HG03439 (cell line): ENCODE measurements around the gene ACSL4.
"Not testable (repeated sequence)": the region's sequence is repeated elsewhere in the genome, so short reads cannot be mapped to it uniquely, and the experiment has no call there.

Experiments used
- ATAC-seq: cut with Tn5 transposase; IDR thresholded peaks from one replicate; pipeline ENCODE4 v1.9.1; 2021; ENCODE audit warnings: mild to moderate bottlenecking, moderate library complexity; ENCODE audit not compliant: unreplicated experiment

The ACSL4 gene

DNA sequence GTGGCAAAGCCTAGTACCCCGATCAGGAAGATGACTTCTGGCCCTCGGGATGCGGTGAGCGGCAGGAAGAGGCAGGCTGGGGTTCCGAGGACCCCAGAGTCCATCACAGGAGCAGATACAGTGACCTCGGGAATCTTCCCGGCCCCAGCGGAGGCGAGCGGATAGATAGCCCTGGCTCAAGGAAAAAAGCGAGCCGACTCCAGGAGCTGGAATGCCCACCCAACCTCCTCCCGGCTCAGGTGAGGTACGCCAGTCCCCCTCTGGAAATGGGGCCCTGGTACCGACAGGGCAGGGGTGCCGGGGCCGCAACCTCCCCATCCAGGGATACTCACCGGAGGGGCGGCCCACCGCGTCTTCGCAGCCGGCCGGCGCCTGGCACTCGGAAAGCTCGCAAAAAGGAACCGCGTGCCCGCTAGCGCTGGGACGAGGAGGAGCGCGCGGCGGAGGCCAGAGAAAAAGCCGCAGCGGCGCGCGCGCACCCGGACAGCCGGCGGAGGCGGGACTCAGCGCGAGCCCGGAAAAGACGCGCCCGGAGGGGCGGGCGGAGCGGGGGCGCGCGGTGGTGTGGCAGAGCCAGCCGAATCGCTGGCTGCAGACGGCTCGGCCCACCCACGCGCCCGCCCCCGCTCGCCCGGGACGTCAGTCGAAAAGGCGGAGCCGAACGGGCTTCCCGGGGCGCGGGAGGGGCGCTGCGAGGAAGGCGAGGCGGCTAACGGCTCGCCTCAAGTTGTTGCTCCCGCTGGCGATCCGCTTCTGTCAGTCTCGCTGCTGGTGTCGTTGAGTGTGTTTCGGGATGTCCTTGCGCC lies at the start of gene ACSL4:
Gene ACSL4 (minus strand): TSS at position 451 of the 806 bp plus-strand sequence. CDS start 49,894 bp downstream, outside the sequence.
- peak; percentile 71 for ATAC-seq

DNA sequence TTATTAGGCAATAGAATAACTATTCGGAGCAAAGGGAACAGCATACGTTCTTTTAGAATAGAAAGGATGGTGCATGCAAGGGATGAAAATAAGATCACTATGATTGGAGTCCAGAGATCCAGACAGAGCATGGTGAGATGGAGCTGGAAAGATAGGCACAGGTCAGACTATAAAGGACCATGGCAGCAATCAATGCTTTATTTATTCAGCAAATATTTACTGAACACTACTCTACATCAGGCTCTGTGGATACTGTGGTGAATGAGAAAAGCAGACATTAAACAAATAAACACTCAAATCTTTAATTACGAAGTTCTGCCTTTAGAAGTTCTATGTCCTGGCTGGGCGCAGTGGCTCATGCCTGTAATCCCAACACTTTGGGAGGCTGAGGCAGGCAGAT lies 44.7 kb upstream of the ACSL4 start:
- ATAC-seq = no peak

DNA sequence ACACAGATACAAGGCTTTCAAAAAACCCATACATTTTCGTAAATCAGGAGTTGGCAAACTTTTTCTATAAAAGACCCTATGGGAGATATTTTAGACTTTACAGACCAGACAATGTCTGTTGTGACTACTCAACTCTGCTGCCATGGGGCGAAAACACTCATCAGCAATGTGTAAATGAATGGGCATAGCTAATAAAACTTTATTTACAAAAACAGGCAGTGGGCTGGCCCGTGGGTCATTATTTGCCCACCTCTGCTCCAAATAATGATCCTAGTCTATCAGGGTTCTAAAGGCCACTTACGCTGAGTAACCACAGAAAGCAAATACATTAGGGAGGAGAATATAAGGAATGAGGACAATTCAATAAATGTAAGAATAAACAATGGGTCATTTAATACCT lies 43.9 kb upstream of the ACSL4 start:
- no peak for ATAC-seq

DNA sequence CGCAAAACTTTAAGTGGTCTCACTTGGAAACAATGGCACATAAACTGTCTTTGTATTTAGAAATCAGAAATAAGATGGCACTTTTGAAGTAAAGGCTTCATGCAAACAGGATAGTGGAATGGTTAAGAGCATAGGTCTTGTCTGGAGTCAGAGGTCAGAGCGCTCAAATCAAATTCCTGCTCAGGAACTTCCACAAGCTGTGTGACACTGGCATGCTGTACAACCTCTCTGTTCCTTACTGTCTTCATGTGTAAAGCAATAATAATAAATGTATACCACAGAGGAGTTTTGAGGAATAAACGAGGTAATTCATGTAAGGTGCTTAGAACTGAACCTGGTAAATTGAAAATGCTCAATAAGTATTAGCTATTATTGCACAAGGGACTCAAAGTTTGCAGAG lies 43.4 kb upstream of the ACSL4 start:
- no peak for ATAC-seq

DNA sequence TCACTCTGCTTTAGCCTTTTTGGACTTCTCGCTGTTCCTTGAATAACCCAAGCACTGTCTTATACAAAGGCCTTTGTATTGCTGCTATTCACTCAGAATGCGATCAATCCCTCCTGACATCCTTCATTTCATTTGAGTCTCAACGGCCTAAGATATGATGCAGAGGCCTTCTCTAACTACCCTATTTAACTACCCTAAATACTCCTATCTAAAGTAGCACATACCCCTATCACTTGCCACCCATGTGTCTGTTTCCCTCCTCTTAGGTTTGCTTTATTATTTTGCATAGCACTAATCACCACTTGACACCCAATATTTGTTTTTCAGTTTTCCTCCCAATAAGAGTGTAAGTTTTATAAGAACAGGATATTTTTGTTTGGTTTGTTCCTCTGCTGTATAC lies 42.3 kb upstream of the ACSL4 start:
- ATAC-seq = no peak

DNA sequence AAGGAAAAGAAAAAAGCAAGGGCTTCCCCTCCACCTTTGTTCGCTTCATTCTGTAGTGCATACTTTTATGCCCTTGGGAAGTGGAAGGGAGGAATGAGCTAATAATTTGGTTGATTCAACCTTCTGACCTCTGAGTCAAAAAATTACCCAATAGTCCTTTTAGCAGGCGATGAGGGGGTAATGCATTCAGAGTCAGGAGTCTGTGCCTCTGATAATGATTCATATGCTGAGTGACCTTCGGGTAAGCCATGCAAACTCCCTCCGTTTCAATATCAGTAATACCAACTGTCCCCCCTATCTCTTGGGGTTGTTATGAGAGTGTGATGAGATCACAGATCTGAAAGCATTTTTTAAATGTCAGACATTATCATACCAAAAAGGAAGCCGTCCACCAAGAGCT lies 41.6 kb upstream of the ACSL4 start:
- ATAC-seq = peak; percentile 97

DNA sequence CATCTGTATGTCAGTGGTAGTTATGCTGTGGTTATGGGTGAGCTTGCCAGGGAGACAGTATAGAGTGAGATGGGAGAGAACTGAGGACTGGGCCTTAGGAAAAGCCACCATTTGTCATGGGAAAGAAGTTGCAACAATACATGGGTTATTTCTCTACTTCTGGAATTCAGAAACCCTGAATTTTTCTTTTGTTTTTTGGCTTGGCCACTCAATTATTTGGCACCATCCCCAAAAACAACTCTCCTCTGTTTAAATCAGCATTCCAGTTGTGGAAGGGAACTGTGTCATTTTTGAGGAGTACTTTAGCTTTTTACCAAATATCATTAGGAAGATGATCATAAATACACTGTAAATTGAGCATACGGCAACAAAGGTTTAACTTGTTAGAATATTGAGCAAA lies 41.1 kb upstream of the ACSL4 start:
- ATAC-seq = no peak

DNA sequence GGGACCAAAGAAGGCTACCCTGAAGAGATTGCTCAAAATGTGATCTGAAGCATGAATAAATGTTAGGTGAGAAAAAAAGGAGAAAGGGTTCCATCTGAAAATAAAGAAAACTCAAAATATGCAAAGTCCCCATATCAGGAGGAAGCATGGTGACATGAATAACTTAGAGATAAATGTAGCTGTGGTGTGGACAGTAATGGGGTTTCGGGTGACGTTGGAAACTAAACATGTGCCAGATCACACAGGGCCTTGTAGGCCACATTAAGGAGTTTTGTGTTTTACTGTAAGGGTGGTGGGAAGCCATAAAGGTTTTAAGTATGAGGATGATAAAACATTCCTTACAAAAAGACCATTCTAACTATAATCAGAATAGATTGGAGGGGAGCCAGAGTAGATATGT lies 40.3 kb upstream of the ACSL4 start:
- no peak for ATAC-seq

DNA sequence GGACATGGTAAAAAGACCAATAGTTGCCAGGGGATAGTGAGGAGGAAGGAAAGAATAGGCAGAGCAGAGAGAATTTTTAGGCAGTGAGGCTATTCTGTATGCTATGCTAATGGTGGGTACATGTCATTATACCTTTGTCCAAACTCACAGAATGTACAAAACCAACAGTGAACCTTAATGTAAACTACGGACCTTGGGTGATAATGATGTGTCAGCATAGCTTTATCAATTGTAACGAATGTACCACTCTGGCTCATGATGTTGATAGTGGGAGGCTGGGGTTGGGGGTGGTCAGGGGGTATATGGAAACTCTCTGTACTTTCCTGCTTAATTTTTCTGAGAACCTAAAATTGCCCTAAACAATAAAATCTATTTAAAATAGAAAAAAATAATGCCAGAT lies 37.7 kb upstream of the ACSL4 start:
- ATAC-seq = no peak

DNA sequence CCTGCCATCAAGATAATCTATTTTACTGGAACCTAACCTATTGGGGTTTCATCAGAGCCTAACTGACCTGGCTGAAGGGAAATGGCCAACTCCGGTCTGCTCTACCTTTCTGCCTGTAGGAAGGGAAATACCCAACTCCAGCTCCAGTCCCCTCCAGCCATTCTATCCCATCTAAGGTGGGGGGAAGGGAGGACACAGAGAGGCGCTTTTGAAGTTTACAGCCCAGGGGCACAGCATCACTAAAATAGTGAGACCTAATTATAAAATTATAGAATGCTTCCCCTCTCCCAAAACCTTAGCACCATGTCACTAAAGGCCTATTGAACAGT lies 27.8 kb upstream of the ACSL4 start:
- no peak for ATAC-seq

DNA sequence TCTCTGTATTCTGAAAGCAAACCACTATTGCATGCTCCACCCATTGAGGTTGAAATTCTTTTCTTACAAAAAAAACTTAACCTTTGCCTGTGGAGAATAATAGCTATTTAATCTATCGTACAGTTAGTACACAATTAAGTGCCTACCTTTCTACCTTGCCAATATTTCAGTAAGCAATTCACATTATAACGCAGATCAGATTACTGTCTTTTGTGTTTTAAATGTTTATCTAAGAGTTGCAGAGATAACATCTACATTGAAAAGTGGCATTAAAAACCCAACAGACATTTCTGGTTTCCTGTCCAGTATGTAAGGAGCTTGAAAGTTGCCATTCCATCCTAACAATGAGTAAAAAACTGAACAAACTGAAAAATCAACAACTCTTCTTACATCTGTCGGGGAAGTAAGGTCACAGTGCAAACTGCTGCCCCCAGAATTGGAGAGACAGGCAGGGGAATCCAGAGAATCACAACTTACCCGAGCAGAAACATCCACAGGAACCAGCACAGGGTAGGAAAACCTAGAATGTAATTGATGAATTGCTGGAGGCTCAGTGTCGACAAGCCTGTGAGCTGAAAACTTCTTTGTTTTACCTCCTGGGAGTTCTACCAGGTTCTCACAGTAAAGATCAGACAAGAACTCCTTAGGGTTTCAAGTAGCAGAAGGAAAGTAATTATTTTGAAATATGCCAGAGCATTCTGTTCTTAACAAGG lies 27.3 kb upstream of the ACSL4 start:
- no peak for ATAC-seq

DNA sequence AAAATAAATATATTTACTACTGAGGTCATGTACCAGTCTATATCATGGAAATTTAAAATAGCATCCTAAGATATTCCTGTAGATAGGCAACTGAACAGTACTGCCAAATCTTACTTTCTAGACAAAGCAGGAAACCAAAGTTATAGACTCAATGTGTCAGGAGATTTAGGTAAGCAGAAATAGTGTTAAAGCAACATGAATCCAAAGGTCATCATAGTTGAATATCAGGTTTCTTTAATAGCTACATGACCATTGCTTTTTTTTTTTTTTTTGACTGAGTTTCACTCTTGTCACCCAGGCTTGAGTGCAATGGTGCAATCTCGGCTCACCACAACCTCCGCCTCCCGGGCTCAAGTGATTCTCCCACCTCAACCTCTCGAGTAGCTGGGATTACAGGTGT lies 20.2 kb upstream of the ACSL4 start:
- no peak for ATAC-seq

DNA sequence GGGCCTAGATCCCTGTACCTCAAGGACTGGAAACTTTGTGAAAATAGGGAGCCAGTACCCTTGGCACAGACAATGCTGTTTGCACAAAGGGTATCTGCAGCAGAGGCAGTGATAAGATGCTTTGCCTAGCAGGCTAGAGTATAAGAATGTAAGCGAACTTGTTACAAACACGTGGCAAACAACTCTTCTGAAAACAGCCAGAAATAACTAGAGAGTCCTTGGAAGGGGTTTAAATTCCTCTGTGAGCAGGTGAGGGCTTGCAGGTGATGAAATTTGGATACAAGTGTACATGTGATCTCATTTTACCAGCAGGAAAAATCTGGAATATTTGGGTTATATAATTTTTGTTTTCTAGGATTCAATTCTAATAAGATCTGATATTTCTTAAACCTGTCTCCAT lies 18.6 kb upstream of the ACSL4 start:
- no peak for ATAC-seq

DNA sequence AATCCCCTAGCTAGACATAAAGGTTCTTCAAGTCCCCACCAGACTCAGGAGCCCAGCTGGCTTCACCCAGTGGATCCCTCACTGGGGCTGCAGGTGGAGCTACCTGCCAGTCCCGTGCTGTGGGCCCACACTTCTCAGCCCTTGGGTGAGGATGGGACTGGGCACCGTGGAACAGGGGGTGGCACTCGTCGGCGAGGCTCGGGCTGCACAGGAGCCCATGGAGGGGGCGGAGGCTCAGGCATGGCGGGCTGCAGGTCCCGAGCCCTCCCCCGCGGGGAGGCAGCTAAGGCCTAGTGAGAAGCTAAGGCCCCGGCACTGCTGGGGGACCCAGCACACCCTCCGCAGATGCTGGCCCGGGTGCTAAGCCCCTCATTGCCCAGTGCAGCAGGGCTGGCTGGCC lies 16.1 kb upstream of the ACSL4 start:
- ATAC-seq = no peak

DNA sequence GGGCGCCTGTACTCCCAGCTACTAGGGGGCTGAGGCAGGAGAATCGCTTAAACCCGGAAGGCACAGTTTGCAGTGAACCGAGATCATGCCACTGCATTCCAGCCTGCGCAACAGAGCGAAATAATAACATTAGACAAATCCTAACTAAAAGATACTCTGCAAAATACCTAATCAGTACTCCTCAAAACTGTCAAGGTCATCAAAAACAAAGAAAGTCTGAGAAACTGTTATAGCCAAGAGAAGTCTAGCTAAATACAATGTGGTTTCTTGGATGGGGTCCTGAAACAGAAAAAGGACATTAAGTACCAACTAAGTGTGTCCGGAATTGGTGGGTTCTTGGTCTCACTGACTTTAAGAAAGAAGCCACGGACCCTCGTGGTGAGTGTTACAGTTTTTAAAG lies 14.6 kb upstream of the ACSL4 start:
- no peak for ATAC-seq

DNA sequence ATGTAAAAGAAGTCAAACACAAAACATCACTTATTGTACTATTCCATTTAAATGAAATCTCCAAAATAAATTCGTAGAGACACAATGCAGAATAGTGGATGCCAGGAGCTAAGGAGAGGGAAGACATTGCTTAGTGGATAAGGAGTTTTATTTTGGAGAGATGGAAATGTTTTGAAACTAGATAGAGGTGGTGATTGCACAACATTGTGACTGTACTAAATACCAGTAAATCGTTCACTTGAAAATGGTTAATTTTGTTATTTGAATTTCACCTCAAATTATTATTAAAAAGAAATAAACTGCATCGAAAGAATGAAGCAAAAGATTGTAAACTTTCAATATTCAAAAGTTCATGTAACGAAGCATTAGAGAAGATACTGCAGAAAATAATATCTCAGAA lies 9.7 kb upstream of the ACSL4 start:
- ATAC-seq = no peak

DNA sequence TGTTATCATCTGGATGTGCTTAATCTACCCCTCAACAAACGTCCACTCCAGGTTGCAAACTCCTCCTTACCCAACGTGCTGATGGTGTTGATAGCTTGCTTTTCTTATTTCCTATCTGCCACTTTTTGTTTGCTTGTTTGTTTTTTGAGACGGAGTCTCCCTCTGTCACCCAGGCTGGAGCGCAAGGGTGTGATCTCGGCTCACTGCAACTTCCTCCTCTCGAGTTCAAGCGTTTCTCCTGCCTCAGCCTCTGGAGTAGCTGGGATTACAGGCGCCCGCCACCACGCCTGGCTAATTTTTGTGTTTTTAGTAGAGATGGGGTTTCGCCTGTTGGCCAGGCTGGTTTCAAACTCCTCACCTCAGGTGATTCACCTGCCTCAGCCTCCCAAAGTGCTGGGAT lies 7.8 kb upstream of the ACSL4 start:
- ATAC-seq = not testable (repeated sequence)

DNA sequence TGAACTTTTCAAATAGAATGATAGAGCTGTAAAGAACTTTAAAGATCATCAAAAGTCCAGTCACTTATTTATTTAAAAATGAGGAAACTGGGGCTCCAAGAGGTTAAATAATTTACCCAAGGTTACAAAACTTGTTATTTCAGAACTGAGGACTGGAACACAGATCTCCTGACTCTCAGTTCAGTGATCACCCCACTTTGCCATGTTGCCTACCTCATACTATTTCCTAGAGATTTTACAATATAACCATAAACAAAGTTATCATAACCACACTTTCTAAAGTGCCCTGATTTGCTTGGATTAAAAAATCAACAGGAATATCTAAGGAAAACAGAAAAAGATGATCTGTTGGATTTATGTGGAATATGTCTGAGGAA lies 7.4 kb upstream of the ACSL4 start:
- no peak for ATAC-seq

DNA sequence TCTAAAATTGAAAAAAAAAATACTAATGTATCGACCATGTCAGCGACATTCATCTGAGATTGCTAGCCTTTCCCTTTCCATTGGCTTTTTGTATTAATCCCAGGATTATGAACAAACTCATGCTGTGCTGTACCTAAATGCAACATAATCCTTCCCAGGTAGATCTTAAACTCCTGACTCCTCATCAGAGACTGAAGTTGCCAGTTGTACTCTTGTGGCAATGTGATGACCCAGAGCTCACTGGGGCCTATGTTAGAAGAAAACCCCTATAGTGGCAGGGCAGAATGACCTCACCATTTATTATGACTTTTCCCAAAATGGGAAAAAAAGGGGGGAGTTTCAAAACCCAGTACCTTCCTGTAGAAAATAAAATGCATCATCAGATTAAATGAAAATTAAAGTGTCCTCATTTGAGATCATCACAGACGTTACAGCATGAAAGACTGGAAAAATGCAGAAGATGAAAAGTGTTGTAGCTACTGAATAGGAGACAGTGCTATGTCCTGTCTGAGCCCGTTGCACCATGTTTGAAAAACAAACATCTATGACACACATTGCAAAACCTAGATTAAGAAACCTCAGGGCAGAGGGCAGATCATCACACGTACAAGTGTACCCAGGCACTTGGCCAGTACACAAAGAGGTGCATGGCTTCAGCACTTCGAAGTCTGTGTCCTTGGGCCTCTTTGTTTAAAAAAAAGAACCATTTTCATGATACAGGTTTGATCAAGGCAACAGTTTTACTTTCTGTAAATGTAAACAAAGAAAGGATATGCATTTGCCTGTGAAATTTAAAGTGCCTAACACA lies 6.8 kb upstream of the ACSL4 start:
- no peak for ATAC-seq

DNA sequence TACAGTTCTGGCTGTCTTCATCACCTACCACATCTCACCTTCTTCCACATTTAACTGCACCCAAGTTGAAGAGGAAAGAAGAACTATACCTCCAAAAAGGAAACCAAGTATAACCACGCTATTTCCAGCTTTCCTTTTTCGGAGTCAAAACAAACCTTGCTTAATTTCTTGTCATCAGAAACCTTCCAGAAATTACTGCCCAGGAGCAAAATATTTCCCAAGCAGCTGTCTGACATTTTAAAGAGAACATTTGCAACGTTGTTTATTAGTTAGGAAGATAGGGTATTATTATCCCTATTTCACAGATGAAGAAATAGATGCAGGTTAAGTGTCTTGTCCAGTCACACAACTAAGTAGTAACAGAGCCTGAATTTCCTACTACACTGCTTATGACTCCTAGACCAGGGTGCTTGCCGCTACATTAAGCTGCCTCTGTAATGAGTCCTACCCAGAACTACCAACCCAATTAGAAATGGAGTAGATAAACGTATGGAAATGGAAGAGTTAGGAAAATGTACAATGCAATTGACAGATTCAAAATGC lies 2.2 kb upstream of the ACSL4 start:
- ATAC-seq = no peak

DNA sequence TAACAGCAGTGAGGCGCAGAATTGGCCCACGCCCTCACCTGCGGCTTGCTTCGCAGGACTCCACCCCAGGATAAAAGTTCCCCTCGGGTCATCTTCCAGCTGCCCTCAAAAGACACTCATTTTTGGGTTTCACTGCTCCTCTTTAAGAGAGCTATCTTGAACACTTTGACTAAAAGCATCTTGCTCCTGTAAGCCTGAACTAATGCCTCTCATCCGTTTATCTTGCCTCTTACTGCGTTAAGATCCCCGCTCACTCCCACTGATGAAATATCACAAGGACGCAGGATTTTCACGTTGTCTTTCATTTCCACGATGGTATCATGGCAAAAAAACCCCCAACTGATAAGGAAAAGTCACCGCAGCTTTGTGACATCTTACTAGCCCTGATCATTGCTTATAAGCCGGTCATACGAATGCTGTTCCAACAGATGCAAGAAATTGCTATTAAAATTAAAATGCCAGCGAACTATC lies 591 bp upstream of the ACSL4 start:
- no peak for ATAC-seq
